GM12872 (cell line): Measurements from ENCODE around the gene LACC1.

Experiments used
- CTCF ChIP-seq: IDR thresholded peaks from 3 replicates; pipeline ENCODE4 v1.5.1; 2011; ENCODE audit warnings: low read depth, mild to moderate bottlenecking, low read length, moderate library complexity; ENCODE audit not compliant: insufficient read depth

LACC1 gene

DNA sequence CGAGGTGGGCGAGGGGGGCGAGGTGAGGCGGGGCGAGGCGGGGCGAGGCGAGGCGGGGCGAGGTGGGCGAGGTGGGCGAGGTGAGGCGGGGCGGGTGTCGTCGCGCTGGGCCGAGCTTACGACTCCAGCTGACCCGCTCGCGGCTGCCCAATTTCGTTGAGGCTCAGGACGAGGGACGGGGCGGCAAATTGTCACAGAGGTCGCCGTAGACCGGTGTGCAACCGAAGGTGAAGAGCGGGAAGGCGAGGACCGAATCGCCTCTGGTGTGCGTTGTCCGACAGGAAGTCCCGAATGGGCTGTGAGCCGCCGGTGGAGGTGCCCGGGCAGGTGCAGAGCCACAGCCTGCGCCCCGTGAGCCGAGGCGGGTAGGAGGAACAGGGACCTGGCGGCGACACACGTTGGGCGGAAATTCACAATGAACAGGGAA lies at the start of gene LACC1:
TSS of gene LACC1 (plus strand) at position 150 of the 427 bp plus-strand sequence. CDS start 1,082 bp downstream, outside the sequence.
- no peak for TF ChIP-seq CTCF

- no peak for TF ChIP-seq CTCF
Measured at GRCh38 chr13:43830497-43830881, 49.2 kb upstream of the LACC1 start.

- TF ChIP-seq CTCF, result no peak
Measured at GRCh38 chr13:43831088-43831487, 48.6 kb upstream of the LACC1 start.

DNA sequence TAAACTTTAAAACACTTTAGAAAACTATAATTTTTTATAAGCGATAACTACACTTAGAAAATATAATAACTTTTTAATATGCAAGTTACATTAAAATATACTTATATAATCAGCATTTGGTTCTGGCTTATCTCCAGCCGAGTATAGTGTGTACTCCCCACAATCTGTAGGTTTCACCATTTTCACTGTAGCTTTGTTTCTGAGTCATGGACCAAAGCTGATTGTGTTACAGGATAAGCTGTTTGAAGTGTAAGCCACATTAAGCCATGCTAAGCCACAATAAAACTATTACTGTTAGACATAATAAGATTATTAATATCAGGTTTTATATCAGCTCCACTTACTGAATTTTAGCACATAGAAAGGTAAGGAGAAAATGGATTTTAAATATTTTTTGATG lies 44.0 kb upstream of the LACC1 start:
- TF ChIP-seq CTCF, result no peak

- no peak for TF ChIP-seq CTCF
Measured at GRCh38 chr13:43838909-43839308, 40.8 kb upstream of the LACC1 start.

- TF ChIP-seq CTCF, result no peak
Measured at GRCh38 chr13:43846496-43847158, 33.1 kb upstream of the LACC1 start.

DNA sequence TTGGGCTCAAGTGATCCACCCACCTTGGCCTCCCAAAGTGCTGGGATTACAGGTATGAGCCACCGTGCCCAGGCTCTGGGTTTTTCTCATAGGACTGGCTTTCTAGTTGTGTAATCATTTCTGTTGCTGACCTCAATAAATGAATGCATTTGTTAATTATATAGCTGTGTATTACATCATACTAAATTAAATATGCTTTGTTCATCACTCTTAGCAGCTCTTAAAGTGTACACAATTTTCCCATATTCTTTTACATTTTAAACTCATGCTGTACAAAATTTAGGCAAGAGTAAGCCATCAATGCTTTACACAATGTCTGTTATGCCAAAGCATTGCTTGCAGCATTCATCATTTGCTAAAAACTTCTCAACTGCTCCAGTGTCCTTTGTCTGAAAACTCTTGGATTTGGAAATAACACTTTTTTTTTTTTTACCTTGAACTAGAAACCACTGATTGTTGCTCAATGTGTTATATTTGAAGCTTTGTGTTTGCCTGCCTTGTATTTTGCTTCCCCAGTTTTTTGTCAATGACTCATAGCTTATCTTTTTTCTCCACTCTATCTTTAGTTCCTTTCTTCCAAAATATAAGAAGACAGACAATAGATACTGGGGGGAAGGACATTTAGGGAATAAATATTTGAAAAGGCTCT lies 31.6 kb upstream of the LACC1 start:
- no peak for TF ChIP-seq CTCF
